Tibial artery (tissue), 4 donors: Measurements from ENCODE around the gene ODF2.

ENCODE experiments used
- DNase-seq, 2 donors: peaks; one replicate each; pipeline ENCODE4 v3.0.0-alpha.2; 2019
- H3K27ac ChIP-seq, 2 donors: fragments of 200-600 bp; sonication (generic) in 1 of 2; 1 replicate in 1 of 2; 2 replicates in 1 of 2; pipeline ENCODE4 v1.5.1; 2018 to 2019; ENCODE audit warnings: mild to moderate bottlenecking in 1 of 2
- H3K27me3 ChIP-seq, 2 donors: fragments of 200-600 bp; sonication (generic) in 1 of 2; one replicate each; pipeline versions ENCODE4 v1.5.1 to v1.6.0; 2016 to 2019
- H3K36me3 ChIP-seq, 3 donors: fragments of 200-600 bp; sonication (generic) in 2 of 3; one replicate each; pipeline ENCODE4 v1.5.1; 2016 to 2019; ENCODE audit warnings: mild to moderate bottlenecking in 2 of 3
- H3K4me1 ChIP-seq, 4 donors: fragments of 200-600 bp; sonication (generic) in 2 of 4; 1 replicate in 3 of 4; 2 replicates in 1 of 4; pipeline ENCODE4 v1.5.1; 2016 to 2019
- H3K4me3 ChIP-seq, 2 donors: fragments of 200-600 bp; sonication (generic) in 1 of 2; 1 replicate in 1 of 2; 2 replicates in 1 of 2; pipeline ENCODE4 v1.5.1; 2018 to 2019; ENCODE audit warnings: mild to moderate bottlenecking in 2 of 2
- H3K9me3 ChIP-seq, 3 donors: fragments of 200-600 bp; sonication (generic) in 1 of 3; one replicate each; pipeline ENCODE4 v1.5.1; 2016 to 2019
- CTCF ChIP-seq, 2 experiments: fragments of 200-600 bp in 1 of 2; fragments of 450-650 bp in 1 of 2; IDR thresholded peaks; one replicate each; pipeline ENCODE4 v1.5.1; 2017 to 2019; ENCODE audit warnings: antibody characterized with exemption in 2 of 2, mild to moderate bottlenecking in 1 of 2, moderate library complexity in 1 of 2
- intact Hi-C: fragments of 100-400 bp; cut with DNase I; formaldehyde crosslinking; loops from one replicate; pipeline ENCODE4 v1.15.0; 2023; ENCODE audit warnings: low total_unique reads

The ODF2 gene

DNA sequence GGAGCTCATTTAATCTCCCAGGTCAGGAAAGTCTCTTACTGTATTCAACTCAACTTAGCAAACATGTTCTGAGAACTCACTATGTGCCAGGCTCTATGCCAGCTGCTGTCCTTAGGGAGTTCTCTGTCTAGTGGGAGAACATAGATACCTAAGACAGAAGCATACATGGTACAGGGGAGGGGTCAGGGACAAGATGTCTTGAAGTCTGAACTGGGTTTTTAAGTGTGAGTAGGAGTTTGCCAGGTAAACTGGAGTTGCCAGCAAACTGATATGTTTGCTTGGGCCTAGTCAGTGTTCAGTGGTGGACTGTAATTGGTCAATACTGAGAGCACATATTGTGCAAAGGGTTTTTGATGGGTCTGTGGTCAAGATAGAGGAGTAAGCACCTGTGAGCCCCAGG lies 30.4 kb downstream of the ODF2 start:
- intact Hi-C loops = no loop called here
- Histone ChIP-seq H3K36me3 (peaks cover 30 to 97% (median 79%) of the 10 kb centered on the region in 3 donors), H3K4me1 (no peaks in the 10 kb centered on the region), H3K4me3 (no peak overlapping the region), H3K27ac (no peak overlapping the region), H3K9me3 (no peaks in the 10 kb centered on the region), H3K27me3 (no peaks in the 10 kb centered on the region)
- TF ChIP-seq CTCF (IDR thresholded peaks at IDR 0.05) = no peak
- no peak for DNase-seq

DNA sequence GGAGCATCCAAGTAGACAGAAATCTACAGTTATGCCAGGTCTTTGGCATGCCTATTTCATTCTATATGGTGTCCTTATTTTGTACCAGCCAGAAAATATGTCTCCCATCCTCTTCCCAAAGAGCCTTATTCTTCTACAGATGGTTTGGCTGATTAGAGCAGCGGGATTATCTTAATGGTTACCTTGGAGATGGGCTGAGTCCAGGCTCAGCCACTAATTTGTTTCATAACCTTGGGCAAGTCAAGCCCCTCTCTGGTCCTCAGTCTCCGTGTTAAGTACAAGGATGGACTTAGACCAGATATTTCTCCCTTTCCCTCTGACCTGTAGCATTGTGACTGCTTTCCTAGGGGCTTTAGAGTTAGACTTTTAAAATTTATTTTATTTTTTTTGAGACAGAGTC lies 37.6 kb downstream of the ODF2 start:
- Histone ChIP-seq H3K4me3 (no peak overlapping the region), H3K27me3 (no peaks in the 10 kb centered on the region), H3K9me3 (no peaks in the 10 kb centered on the region), H3K36me3 (peaks cover 33 to 93% (median 67%) of the 10 kb centered on the region in 3 donors), H3K27ac (no peak overlapping the region), H3K4me1 (no peaks in the 10 kb centered on the region)
- intact Hi-C loops = no loop called here
- no peak for TF ChIP-seq CTCF (IDR thresholded peaks at IDR 0.05)
- DNase-seq = no peak

GRCh38 chr9:128494108-128494745 lies 38.4 kb downstream of the ODF2 start:
- intact Hi-C loops = no loop called here
- Histone ChIP-seq H3K36me3 (peaks cover 38 to 94% (median 69%) of the 10 kb centered on the region in 3 donors), H3K27me3 (no peaks in the 10 kb centered on the region), H3K27ac (no peak overlapping the region), H3K4me3 (no peak overlapping the region), H3K9me3 (no peaks in the 10 kb centered on the region), H3K4me1 (no peaks in the 10 kb centered on the region)
- TF ChIP-seq CTCF (IDR thresholded peaks at IDR 0.05) = no peak
- DNase-seq = peak; percentile 40 to 58

GRCh38 chr9:128494746-128495129 lies 38.9 kb downstream of the ODF2 start:
- peaks cover 38 to 94% (median 68%) of the 10 kb centered on the region in 3 donors for H3K36me3 ChIP-seq
- H3K27me3 ChIP-seq = no peaks in the 10 kb centered on the region
- TF ChIP-seq CTCF (IDR thresholded peaks at IDR 0.05) = no peak
- no peak overlapping the region for H3K4me3 ChIP-seq
- H3K27ac ChIP-seq = no peak overlapping the region
- H3K9me3 ChIP-seq = no peaks in the 10 kb centered on the region
- intact Hi-C loops = no loop called here
- DNase-seq = no peak
- no peaks in the 10 kb centered on the region for H3K4me1 ChIP-seq

- Histone ChIP-seq H3K4me1 (no peaks in the 10 kb centered on the region), H3K36me3 (peaks cover 38 to 94% (median 62%) of the 10 kb centered on the region in 3 donors), H3K9me3 (no peaks in the 10 kb centered on the region), H3K4me3 (no peak overlapping the region), H3K27ac (no peak overlapping the region), H3K27me3 (no peaks in the 10 kb centered on the region)
- DNase-seq = peak in 1 of 2 donors; percentile 19
- intact Hi-C loops = no loop called here
- TF ChIP-seq CTCF (IDR thresholded peaks at IDR 0.05) = no peak
These were observed 39.5 kb downstream of the ODF2 start for GRCh38 chr9:128495296-128495695.
